Stimulated activated CD8-positive, alpha-beta memory T cell treated with anti-CD3 and anti-CD28 coated beads, Interleukin-12 subunit alpha, Interleukin-12 subunit beta, amount 100 ng/mL, for 1 hour (primary cell): Measurements from ENCODE around the gene SCYGR8.
A peak's percentile ranks its signal among the peaks of the same experiment; 100 is the strongest.

Source experiments
- DNase-seq: peaks from one replicate; pipeline ENCODE4 v3.0.0-alpha.2; 2020; ENCODE audit warnings: low read depth

SCYGR8 gene

DNA sequence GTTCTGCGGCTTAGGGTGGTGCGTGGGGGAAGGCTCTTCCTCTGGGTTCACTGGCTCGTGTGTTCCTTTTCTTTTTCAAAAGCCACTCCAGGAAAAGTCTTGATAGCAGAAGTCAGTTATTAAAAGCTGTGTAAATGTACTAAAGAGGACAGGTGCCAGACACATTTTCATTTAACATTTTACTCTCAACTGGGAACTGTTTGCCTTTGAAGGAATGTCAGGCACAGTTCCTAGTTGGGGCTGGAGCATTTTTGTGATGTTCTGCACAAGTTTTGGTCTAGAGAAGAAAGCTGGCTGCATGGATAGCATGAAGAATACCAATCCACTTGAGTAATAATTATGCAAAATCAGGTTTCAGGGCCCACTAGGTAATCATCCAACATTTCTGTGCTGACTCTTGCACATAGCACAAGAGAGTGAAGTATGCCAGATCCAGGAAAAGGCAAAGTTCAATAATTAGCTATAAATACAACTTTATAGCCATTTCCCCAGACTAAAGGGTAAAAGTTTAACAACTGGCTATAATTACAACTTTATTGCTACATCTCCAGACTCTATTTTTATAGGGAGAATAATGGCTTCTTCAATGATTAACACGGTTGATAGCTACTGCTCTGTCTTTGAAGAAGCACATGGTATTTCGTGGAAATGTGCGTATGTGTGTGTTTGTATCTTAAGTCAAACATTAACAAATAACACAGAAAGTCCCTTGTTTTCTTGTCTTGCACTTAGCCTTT, 16.2 kb downstream of the SCYGR8 start:
- no peak for DNase-seq

DNA sequence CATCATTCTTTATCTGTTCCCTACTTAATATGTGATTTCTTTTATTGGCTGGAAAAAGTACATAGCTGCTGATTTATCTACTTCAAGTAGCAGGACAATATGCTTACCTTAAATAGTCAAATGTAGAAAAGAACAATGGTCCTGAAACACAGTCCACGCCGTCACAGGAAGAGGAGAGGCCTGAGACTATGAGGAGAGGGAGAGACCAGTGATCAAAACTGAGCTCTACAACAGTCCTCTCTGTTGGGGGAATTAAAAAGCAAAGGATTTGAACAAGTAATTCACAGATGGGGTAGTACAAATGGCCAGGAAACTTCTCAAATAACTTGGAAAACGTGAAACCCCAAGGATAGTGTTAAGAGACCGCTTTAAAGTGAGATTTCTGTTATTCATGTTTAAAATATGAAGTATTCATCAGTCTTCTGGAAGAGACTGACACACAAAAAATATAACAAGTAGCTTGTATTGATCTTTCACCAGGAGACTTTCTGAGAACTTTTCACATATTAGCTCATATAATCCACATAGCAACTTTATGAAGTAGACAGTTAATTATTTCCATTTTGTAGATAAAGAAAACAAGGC, 20.2 kb downstream of the SCYGR8 start:
- DNase-seq = no peak

- DNase-seq = peak; percentile 28
These were observed 20.7 kb downstream of the SCYGR8 start for GRCh38 chr2:227766373-227766883.

DNA sequence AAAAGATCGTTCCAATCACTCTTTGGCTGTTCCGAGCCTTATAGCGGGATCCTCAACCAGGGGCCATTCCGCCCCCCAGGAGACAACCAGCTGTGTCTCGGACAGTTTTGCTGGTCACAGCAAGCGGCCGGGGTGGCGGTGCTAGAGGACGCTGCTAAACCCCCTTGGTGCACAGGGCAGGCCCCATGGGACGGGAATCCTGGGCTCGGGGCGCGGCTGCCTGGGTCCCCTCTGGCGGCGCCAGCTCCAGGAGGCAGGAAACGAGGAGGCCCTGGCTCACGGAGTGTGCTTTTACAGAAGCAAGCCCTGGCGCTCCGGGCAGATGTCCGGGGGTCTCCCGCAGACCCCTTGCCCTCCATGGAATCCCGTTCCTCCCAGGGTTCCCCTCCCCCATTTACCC, 22.1 kb downstream of the SCYGR8 start:
- no peak for DNase-seq

DNA sequence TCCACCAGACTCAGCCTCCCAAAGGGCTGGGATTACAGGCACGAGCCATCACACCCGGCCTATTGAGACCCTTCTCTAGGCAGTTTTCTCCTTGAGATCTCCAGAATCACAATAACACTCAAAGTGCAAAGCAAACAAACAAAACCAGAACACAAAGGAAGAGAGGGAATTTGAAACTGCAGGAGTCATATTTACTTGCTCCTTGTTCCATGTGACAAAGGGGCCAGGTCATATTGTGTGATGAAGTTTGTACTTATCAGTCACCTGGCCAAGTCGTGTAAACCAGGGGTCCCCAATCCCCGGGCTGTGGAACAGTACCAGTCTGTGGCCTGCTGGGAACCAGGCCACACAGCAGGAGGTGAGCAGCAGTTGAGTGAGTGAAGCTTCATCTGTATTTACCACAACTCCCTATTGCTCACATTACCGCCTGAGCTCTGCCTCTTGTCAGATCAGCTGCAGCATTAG, 26.5 kb downstream of the SCYGR8 start:
- DNase-seq = no peak

- DNase-seq = no peak
These were observed 27.2 kb downstream of the SCYGR8 start for GRCh38 chr2:227772932-227773331.

DNA sequence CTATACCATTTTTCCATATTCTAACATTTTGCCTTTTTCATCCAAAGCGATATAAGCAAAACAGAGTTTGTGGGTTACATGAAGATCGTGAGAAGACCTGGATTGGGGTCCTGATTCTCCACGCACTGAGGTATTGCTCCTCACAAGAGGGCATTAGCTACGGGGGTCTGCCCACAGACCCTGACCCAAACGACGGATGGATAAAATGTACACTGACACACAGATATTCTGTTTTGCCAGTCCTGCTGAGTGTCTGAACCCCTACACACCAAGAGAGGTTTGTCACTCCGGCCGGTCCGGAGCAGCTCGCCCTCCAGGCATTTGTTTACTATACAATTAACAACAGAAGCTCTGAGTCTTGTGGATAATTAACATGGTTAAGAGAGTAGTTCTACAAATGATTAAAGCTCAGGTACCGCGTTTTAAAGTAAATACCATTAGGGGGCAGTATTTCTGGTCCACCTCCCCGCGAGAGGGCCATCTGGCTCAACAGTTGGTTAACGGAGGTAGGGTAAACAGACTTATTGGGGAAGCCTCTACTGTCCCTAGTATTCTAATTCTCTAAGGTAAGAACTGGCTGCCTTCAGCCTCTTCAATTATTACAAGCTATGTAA, 28.4 kb downstream of the SCYGR8 start:
- DNase-seq = no peak

- DNase-seq = no peak
These were observed 29.5 kb downstream of the SCYGR8 start for GRCh38 chr2:227774895-227775842.

DNA sequence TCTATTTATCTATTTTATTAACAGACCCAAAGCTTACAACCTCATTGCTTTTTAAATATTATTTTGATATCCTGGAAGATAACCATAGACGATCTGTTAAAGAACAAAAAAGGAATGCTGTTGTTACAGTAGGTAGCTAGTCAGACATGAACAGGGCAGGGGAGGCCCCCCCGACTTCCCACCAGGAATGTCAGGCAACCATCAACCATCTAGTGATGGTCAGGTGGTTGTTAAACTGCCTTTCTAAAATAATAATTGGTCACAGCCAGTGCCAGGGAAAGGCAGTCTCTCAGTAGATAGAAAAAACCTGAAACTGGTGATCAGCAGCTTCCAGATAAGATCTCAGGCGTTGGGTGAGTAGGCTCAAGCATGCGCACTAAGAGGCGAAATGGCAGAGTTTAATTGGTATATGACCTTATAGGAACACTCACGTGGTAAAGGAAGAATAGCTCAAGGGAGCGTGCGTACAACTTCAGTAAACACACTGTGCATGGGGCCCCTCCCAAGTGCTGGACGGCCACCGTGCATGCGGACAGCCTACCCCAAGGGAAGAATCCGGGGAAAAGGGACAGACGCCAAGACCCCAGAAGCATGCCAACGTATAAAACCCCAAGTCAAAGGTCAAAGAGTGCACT, 35.4 kb downstream of the SCYGR8 start:
- DNase-seq = no peak

- no peak for DNase-seq
These were observed 36.1 kb downstream of the SCYGR8 start for GRCh38 chr2:227781841-227782240.

DNA sequence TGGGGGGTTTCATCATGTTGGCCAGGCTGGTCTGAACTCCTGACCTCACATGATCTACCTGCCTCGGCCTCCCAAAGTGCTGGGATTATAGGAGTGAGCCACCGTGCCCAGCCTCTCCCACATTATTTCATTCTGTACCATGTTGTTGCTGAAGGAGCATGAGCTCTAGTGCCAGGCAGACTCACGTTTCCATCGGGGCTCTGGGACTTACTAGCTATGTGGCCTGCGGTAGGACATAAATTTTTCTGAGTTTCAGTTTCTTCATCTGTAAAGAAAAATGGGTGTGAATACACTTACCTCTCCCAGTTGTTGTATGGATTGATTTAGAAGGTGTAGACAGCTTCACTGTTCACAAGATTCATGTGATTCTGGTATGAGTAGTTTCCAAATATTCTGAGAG, 37.1 kb downstream of the SCYGR8 start:
- no peak for DNase-seq

DNA sequence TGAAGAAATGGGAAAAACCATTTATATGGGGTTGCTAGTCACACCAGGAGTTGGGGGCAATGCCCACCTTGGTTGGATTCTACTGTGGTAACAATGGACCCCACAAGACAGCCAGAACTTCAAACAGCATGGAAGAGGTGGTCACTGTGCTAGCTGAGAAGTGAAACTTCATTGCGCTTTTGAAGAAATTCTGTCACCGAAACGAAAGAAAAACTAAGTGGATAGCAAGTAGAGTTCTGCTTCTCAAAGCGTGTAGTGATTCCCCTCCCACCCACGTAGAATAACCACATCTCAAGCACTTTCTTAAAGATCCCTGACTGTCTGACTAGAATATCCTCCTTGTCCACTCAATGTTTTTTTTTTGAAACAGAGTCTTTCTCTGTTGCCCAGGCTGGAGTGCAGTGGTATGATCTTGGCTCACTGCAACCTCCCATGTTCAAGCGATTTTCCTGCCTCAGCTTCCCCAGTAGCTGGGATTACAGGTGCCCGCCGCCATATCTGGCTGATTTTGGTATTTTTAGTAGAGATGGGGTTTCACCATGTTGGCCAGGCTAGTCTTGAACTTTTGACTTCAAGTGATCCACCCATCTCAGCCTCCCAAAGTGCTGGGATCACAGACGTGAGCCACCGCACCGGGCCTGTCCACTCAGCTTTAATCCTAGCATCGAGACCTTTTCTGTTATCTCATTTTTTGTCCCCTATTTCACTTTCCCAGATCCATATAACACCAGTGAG, 37.9 kb downstream of the SCYGR8 start:
- no peak for DNase-seq

- no peak for DNase-seq
These were observed 39.6 kb downstream of the SCYGR8 start for GRCh38 chr2:227785293-227785692.

DNA sequence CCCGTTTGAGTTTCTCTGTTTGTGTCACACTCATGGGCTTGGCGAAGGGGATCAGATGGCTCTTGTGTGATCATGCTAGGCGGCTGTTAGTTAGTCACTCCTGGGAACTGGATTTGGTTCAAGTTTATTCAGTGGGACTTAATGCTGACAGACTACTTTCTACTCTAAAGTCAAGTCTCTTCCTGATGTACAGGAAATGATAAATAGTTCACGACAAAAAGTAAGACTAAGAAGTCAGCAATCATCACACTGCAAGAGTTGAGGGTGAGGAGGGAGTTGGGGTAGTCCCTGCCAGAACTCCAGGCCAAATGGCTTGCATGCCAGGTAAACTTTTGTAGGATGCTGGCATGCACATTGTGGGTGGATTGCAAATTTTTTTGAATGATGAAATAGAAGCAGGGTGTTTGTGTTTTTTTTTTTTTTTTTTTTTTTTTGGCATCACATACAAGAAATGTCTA, 42.9 kb downstream of the SCYGR8 start:
- no peak for DNase-seq

GRCh38 chr2:227789803-227790202, 44.1 kb downstream of the SCYGR8 start:
- no peak for DNase-seq

DNA sequence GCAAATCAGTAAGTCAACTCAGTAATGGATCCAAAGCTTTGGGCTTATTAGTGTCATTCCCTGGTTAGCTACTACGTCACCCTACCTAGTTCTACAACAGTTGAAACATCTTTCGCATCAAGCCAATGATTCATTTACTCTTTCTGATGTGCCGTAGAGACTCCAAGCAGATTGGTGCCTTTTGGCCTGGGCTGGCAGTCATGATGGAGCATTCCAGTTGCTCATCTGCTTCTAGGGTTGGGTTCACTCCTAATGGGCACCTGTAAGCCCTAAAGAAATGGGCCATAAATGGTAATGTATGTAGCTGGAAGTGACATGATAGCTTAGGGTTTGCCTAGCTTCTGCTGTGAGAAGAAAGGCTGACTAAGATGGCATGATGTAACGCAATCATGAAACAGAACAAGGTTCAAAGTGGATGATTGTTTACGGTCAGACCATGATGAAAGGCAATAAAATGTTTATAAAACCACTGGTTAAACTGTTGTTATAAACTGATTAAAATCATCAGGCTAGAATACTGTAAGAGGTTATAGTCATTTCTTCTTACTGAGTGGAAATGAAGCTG, 47.5 kb downstream of the SCYGR8 start:
- no peak for DNase-seq
